GM12892 (cell line): ENCODE results near the gene CDRT4.

Source experiments
- DNase-seq: peaks from one replicate; pipeline ENCODE4 v3.0.0; 2011; ENCODE audit not compliant: insufficient read length
- FAIRE-seq: peaks from 2 replicates; lab custom pipeline; 2011; peaks lifted over from hg19 to GRCh38; lab: Jason Lieb, UNC
- POLR2A ChIP-seq: IDR thresholded peaks from 2 replicates; pipeline ENCODE4 v1.6.1; 2011; ENCODE audit warnings: low read depth, low read length, control low read depth
- POLR2AphosphoS5 ChIP-seq: IDR thresholded peaks from 2 replicates; pipeline ENCODE4 v1.6.1; 2011; ENCODE audit warnings: low read depth, low read length, control low read depth
- TAF1 ChIP-seq: IDR thresholded peaks from 2 replicates; pipeline ENCODE4 v1.6.1; 2011; ENCODE audit warnings: low read depth, mild to moderate bottlenecking, control low read depth, low read length, borderline replicate concordance

Gene CDRT4

DNA sequence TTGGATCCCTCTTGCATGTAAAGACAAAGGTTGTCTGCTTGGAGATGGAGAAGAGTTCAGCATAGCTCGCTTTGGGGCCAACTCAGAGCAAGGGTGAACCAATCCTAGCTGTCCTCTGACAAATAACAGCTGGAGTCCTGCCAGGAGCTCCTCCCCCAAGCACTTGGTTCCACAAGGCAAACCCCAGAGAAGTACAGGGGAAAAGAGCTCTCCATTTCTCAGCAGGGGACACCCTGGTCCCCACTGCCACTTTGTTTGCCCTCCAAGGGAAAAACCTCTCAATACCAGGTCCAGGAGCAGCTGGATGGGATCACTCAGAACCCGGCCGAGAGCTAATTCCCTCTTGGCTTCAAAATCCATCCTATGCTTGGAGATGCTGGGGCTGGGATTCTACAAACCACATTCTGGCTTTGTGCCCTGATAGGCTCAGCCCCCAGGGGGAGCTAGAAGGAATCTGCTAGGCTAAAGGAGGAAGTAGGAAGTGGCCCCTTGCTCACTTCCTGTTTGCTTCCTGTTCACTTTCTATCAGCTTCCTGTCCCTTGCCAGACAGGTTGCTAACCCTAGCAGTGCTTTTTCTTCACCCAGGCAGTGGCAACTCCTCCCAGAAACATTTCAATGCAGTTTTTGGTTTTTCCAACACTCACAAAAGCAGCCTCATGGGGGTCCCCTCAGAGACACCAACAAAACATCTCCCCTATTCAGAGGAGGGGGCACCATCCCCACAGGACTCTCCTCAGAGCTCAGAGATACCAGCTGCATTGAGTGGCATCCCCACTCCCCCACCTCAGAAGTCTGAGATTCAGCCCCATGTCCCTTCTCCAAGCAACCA is 30.7 kb downstream of the CDRT4 start:
- FAIRE-seq (no peak), DNase-seq (no peak)
- TF ChIP-seq POLR2AphosphoS5 (no peak), POLR2A (no peak), TAF1 (no peak)

DNA sequence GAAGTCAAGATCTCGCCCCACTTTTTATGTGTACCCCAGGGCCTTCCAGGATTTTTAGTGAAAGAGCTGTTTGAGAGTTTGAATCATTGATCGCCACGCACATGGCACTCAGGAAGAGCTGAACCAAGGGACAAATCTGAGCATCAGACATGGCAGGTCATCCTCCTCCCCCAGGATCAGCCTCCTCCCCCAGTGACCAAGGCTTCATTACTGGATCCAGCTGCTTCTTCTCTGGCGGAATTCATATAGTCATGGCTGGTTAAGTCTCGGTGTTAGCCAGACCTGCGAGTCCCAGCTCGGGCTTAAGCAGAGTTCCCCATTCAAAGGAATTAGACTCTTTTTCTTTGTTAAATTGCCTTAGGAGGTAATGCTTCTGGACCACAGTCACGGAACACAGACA is 32.5 kb downstream of the CDRT4 start:
- TF ChIP-seq POLR2A = no peak
- no peak for TF ChIP-seq POLR2AphosphoS5
- TF ChIP-seq TAF1 = no peak
- FAIRE-seq (no peak), DNase-seq (no peak)

DNA sequence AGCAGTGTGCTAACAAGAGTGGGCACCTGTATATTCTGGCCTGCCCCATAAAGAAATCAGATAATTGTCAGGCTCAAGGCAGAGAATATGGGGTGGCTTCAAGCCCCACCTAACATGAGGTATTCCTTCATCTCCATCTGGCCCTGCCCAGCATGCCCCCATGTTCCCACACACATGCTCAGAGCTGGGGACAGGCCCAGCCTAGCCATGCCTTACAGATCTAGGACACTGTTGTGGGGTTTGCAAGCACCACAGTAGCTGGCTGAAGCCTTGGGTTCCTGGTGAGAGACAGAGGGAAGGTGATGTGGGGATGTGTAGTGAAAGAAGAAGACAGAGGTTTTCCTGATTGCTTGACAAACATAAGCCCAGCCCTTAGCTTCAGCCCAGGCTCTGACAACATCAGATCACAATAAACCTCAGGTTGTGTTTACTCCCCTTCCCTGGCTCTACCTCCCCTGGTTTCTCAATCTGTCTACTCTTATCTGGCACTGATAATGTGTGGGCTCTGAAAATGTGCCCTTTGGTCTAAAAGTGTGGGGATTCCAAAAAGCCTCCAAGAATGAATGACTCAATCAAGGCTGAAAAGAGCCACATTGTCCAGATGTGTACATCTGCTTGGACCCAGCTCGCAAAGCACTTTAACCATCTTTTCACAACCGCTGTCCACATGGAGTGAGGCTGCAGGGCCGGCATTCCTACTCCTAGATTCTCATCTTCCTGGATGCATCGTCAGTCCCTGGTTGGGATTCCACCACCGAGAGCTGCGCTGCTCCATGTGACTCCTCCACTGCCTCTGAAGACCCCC is 34.4 kb downstream of the CDRT4 start:
- FAIRE-seq (no peak), DNase-seq (no peak)
- TF ChIP-seq POLR2AphosphoS5 (no peak), POLR2A (no peak), TAF1 (no peak)

DNA sequence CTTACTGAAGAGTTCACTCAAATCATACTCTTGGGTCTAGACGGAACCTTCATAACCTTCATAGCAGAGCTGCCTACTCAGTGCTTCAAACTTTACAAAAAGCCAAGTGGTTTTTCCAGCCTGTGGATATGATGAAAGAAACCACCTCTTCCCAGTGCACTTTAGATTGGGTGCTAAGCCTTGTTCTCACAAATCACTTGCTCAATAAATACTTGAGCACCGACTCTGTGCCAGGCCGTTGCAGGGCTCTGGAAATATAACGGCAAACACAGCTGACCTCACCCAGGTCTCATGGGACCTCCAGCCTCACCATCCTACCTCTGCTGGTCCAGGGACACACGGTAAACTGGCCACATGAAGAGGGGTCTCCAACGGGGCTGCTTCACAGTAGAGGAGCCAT is 35.7 kb downstream of the CDRT4 start:
- DNase-seq (no peak), FAIRE-seq (no peak)
- TF ChIP-seq POLR2AphosphoS5 (no peak), TAF1 (no peak), POLR2A (no peak)

DNA sequence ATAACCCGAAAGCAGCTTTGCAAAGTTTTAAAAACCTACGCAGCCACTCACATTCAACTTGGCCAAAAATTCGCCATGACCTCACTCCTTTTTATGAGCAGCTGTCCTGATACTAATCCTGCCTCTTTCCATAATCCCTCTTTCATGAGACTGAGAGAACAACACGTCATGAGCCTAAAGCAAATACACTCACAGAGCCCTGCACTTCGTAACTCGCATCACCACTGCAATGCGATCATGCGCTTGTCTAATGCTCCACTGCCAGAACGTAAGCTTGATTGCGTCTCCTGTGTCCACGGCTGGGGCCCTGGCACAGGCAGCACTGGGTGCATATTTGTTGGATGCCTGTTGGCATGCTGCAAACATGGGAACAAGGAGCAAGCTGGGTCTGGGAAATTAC is 36.2 kb downstream of the CDRT4 start:
- FAIRE-seq (no peak), DNase-seq (no peak)
- no peak for TF ChIP-seq POLR2AphosphoS5
- no peak for TF ChIP-seq TAF1
- TF ChIP-seq POLR2A = no peak

DNA sequence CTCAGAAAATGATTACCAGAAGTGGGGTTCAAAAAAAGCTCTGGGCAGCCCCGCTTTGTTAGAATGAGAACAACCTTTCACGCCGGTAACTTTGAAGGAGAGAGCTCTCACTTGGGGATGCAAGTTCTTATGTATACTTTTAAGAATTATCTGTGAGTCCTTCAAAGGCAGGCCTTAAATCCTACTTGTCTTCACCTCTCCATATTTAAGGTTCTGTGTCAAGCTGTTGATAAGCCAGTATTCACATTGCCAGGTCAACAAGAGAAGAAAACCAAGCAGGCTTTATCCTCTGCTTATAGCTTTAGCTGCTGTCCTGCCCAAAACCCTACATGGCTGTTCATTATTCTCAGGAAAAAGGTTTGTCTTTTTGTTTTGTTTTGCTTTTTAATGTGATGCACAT is 42.9 kb downstream of the CDRT4 start:
- TF ChIP-seq TAF1 (no peak), POLR2AphosphoS5 (no peak), POLR2A (no peak)
- FAIRE-seq (no peak), DNase-seq (no peak)

DNA sequence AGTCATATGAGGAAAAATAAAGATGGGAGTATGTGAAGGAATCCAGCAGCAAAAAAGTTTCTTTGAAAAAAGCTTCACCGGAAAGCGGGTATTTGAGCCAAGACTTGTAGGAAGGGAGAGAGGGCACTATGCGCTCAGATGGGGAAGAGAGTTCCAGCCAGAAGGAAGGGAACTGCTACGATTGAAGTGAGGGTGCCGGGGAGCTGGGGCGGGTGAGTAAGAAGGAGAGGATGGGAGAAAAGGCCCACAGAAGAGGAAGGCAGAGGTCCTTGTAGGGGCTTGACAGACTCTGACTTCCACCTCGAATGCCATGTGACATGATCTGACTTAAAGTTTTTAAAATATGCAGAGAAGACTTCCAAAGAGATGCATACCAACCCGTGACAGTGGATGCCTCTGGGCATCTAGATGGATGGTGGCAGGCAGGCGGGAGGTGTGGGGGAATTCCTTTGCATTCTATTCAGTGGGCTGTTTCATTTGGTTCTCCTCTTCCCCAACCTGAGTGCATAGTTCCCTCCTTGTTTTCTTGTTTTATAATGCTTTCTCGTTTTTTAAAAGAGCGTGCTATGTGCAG is 44.9 kb downstream of the CDRT4 start:
- FAIRE-seq (no peak), DNase-seq (no peak)
- TF ChIP-seq POLR2A (no peak), POLR2AphosphoS5 (no peak), TAF1 (no peak)

DNA sequence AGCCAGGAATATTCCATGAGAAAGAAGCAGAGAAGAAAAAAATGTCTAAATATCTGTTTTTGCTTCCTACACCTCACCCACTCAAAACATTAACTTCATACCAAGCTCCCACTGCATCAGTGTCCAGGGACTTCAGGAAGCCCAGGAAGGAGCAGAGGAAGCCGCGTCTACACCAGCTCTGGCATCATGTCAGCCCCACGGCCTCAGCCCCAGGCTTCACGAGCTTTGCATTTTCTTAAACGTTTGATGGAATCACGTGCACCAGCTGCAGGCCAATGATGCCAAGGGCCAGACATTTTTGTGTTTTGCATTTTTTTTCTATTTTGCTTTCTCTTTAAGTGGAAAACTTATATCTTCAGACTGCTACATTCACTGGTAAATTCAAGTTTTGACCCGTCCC is 48.6 kb downstream of the CDRT4 start:
- TF ChIP-seq TAF1 (no peak), POLR2A (no peak), POLR2AphosphoS5 (no peak)
- DNase-seq (no peak), FAIRE-seq (no peak)

DNA sequence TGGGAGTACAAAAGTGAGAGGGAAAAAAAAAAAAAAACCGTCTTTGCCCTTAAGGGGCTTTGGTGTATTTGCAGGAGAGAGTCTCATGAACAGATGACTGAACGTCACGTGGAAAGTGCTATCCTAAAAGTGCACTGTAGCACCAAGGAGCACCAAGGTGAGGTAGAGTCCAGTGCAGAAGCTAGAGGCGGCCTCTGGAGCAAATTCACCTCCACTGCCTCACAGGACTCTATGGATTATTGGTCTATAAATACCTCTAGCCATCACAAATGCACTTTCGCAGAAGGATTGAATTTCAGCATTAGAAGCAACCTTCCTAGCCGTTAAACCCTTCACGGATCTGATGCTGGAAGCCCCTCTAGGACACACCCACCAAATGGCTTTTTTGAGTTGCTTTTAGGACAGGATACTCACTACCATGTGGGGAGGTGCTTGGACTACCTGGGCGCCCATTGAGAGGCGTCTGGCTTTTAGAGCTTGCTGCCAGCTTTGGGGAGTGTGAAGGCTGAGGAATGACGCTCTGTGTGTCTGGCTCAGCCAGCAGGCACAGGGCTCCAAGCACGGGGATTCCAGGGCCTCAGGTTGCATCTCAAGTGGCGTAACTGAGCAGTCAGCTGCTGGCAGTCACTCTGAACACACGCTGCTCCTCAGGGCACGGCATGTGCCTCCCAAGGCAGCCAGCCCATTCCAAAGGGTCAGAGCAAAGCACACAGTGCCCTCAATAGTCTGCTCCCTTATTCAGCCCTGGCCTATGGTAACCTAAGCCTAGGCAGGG is 52.7 kb downstream of the CDRT4 start:
- DNase-seq (no peak), FAIRE-seq (no peak)
- TF ChIP-seq TAF1 (no peak), POLR2A (no peak), POLR2AphosphoS5 (no peak)

DNA sequence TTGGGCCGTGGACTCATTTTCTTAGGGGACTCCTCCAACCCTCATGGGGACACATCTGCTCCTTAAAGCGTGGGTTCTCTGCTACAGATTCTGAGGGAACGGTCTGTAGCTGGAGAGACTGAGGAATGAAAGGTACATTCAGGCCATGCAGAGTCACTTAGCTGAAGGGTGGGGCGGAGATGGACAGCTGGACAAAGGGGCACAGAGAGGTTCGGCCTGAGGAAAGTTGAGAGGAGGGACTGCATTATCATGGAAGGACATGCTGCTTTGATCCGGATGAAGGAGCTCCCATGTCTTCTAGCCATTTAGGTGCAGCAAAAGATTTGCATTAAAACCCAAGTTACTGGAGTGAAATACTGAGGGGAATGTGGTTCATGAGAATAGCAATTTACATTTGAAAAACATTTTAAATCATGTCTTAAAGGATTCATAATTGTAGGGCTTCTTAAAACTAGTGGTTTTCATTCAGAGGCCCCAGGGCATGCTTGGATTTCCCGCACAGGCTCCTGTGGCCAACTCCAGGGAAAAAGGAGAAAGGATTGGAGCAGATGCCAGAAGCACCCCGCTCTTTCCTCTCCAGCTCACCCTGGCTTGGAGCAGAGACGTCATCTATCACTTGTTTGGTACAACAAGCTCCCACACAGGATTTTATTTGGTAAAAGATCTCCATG is 54.2 kb downstream of the CDRT4 start:
- TF ChIP-seq POLR2A (no peak), POLR2AphosphoS5 (no peak), TAF1 (no peak)
- no peak for FAIRE-seq
- no peak for DNase-seq

DNA sequence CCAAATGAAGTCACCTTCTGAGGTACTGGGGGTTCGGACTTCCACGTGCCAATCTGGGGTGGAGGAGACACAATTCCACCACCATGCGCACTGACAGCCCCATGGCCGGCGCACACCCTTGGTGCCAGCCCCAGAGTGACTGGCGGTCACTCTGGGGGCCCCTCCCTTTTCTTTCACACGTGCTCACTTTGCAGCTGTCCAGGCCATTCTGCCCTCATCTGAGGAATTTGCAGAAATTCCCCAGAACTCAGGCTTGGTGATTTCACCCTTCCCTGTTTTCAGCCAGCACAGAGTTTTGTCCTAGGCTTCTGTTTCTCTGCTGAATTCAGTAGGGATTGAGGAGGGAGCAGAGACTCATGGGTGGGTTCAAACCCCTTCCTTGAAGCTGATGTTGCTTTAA is 54.8 kb downstream of the CDRT4 start:
- TF ChIP-seq POLR2AphosphoS5 (no peak), POLR2A (no peak), TAF1 (no peak)
- FAIRE-seq (no peak), DNase-seq (no peak)
